MM.1S (cell line): ENCODE data around the gene USP24.

ENCODE experiments used
- CTCF ChIP-seq: fragments of 300-600 bp; sonication (generic); IDR thresholded peaks from 2 replicates; pipeline ENCODE4 v1.5.1; 2016; ENCODE audit warnings: antibody characterized with exemption, low read length, mixed read lengths
- EZH2 ChIP-seq: fragments of 300-600 bp; sonication (generic); optimal IDR thresholded peaks from 2 replicates; pipeline ENCODE3; 2017; ENCODE audit warnings: low read depth, mild to moderate bottlenecking, antibody characterized with exemption, low read length, mixed read lengths

GRCh38 chr1:55061706-55062321 lies 153.3 kb downstream of the USP24 start:
- no peak for TF ChIP-seq CTCF
- TF ChIP-seq EZH2, result no peak
